H9 (cell line): ENCODE measurements around the gene PHYH. TPM values are rescaled to one million over a fixed set of nuclear protein-coding genes. Genes with fewer than 3 reads are reported as not detected.

Source experiments
- DNase-seq: peaks from one replicate; pipeline ENCODE4 v3.0.0-alpha.2; 2017
- H2AFZ ChIP-seq: one replicate; pipeline ENCODE4 v1.6.1; 2013; ENCODE audit warnings: mild to moderate bottlenecking, low read length, control low read depth, moderate library complexity
- H2AK5ac ChIP-seq: 2 replicates; pipeline ENCODE4 v1.6.1; 2013; ENCODE audit warnings: low read length, control low read depth, mixed read lengths; ENCODE audit not compliant: insufficient read length
- H2BK120ac ChIP-seq: one replicate; pipeline ENCODE4 v1.6.1; 2013; ENCODE audit warnings: low read depth, mild to moderate bottlenecking, low read length, control low read depth, inconsistent platforms; ENCODE audit not compliant: poor library complexity, severe bottlenecking
- H2BK12ac ChIP-seq: 2 replicates; pipeline ENCODE4 v1.6.1; 2013; ENCODE audit warnings: low read length, control low read depth, mixed read lengths, low read depth; ENCODE audit not compliant: insufficient read length
- H2BK15ac ChIP-seq: 2 replicates; pipeline ENCODE4 v1.6.1; 2013; ENCODE audit warnings: low read depth, low read length, control low read depth
- H2BK20ac ChIP-seq: one replicate; pipeline ENCODE4 v1.6.1; 2013; ENCODE audit warnings: low read depth, mild to moderate bottlenecking, low read length, control low read depth, inconsistent platforms; ENCODE audit not compliant: poor library complexity, severe bottlenecking
- H2BK5ac ChIP-seq: 2 replicates; pipeline ENCODE4 v1.6.1; 2013; ENCODE audit warnings: low read length, control low read depth, mixed read lengths; ENCODE audit not compliant: insufficient read length
- H3K14ac ChIP-seq: 2 replicates; pipeline ENCODE4 v1.6.1; 2013; ENCODE audit warnings: low read length, control low read depth; ENCODE audit not compliant: insufficient read depth
- H3K18ac ChIP-seq: 2 replicates; pipeline ENCODE4 v1.6.1; 2013; ENCODE audit warnings: low read depth, mild to moderate bottlenecking, mixed read lengths, low read length, control low read depth; ENCODE audit not compliant: insufficient read length
- H3K23ac ChIP-seq: 2 replicates; pipeline ENCODE4 v1.6.1; 2013; ENCODE audit warnings: low read length, control low read depth, mixed read lengths, low read depth; ENCODE audit not compliant: insufficient read length
- H3K23me2 ChIP-seq: 2 replicates; pipeline ENCODE4 v1.6.1; 2013; ENCODE audit warnings: low read depth, mild to moderate bottlenecking, mixed read lengths, low read length, control low read depth; ENCODE audit not compliant: insufficient read length, poor library complexity, severe bottlenecking
- H3K27ac ChIP-seq: 2 replicates; pipeline ENCODE4 v1.5.1; 2013; ENCODE audit warnings: low read length, control low read depth, mixed read lengths, low read depth; ENCODE audit not compliant: insufficient read length
- H3K27me3 ChIP-seq: 2 replicates; pipeline ENCODE4 v1.6.1; 2013; ENCODE audit warnings: low read length, control low read depth, inconsistent platforms; ENCODE audit not compliant: insufficient read depth
- H3K4ac ChIP-seq: 2 replicates; pipeline ENCODE4 v1.6.1; 2013; ENCODE audit warnings: low read depth, mild to moderate bottlenecking, control low read depth, inconsistent platforms, low read length, moderate library complexity
- H3K4me1 ChIP-seq: 2 replicates; pipeline ENCODE4 v1.6.1; 2013; ENCODE audit warnings: low read length, control low read depth, inconsistent platforms; ENCODE audit not compliant: insufficient read depth
- H3K4me2 ChIP-seq: 2 replicates; pipeline ENCODE4 v1.6.1; 2013; ENCODE audit warnings: low read length, control low read depth, mixed read lengths; ENCODE audit not compliant: insufficient read length, insufficient read depth
- H3K56ac ChIP-seq: 2 replicates; pipeline ENCODE4 v1.6.1; 2013; ENCODE audit warnings: low read depth, mild to moderate bottlenecking, mixed read lengths, low read length, control low read depth; ENCODE audit not compliant: insufficient read length
- H3K79me1 ChIP-seq: 2 replicates; pipeline ENCODE4 v1.6.1; 2013; ENCODE audit warnings: low read depth, mild to moderate bottlenecking, moderate library complexity, low read length, control low read depth, inconsistent platforms; ENCODE audit not compliant: insufficient read depth, poor library complexity, severe bottlenecking
- H3K79me2 ChIP-seq: 2 replicates; pipeline ENCODE4 v1.6.1; 2013; ENCODE audit warnings: low read length, control low read depth, inconsistent platforms; ENCODE audit not compliant: insufficient read depth
- H3K9ac ChIP-seq: 2 replicates; pipeline ENCODE4 v1.6.1; 2013; ENCODE audit warnings: low read length, control low read depth, mixed read lengths; ENCODE audit not compliant: insufficient read length; ENCODE audit errors: extremely low read depth
- H3K9me3 ChIP-seq: one replicate; pipeline ENCODE4 v1.6.1; 2013; ENCODE audit warnings: low read depth, low read length, inconsistent platforms; ENCODE audit not compliant: control insufficient read depth
- H3T11ph ChIP-seq: one replicate; pipeline ENCODE4 v1.6.1; 2013; ENCODE audit warnings: mild to moderate bottlenecking, low read length, control low read depth, inconsistent platforms
- H4K20me1 ChIP-seq: one replicate; pipeline ENCODE4 v1.6.1; 2013; ENCODE audit not compliant: control insufficient read depth, insufficient read length, insufficient read depth
- H4K5ac ChIP-seq: 2 replicates; pipeline ENCODE4 v1.6.1; 2013; ENCODE audit warnings: low read depth, mild to moderate bottlenecking, mixed read lengths, low read length, control low read depth; ENCODE audit not compliant: insufficient read length
- H4K8ac ChIP-seq: replicated peaks from 2 replicates; pipeline ENCODE4 v1.6.1; 2013; ENCODE audit warnings: low read length, control low read depth, mixed read lengths, low read depth; ENCODE audit not compliant: insufficient read length
- H4K91ac ChIP-seq: 2 replicates; pipeline ENCODE4 v1.6.1; 2013; ENCODE audit warnings: low read depth, mild to moderate bottlenecking, moderate library complexity, mixed read lengths, low read length, control low read depth; ENCODE audit not compliant: insufficient read length
- H3K27ac Mint-ChIP-seq, 3 experiments: 2 replicates in 2 of 3; 3 replicates in 1 of 3; pipeline ENCODE4 v1.8.0; 2020 to 2021; ENCODE audit warnings: mixed read lengths in 3 of 3, mild to moderate bottlenecking in 1 of 3, moderate library complexity in 1 of 3
- H3K27me3 Mint-ChIP-seq: 2 replicates; pipeline ENCODE4 v1.8.0; 2021; ENCODE audit warnings: low read depth, mild to moderate bottlenecking, moderate library complexity, mixed read lengths
- H3K36me3 Mint-ChIP-seq, 3 experiments: 2 replicates in 2 of 3; 3 replicates in 1 of 3; pipeline ENCODE4 v1.8.0; 2020 to 2021; ENCODE audit warnings: low read depth in 3 of 3, mixed read lengths in 3 of 3; ENCODE audit not compliant: insufficient read depth in 1 of 3
- H3K4me1 Mint-ChIP-seq, 2 experiments: 2 replicates each; pipeline ENCODE4 v1.8.0; 2020; ENCODE audit warnings: mixed read lengths in 2 of 2
- H3K4me3 Mint-ChIP-seq, 2 experiments: 2 replicates in 1 of 2; 3 replicates in 1 of 2; pipeline ENCODE4 v1.8.0; 2020 to 2021; ENCODE audit warnings: mild to moderate bottlenecking in 2 of 2, mixed read lengths in 2 of 2, moderate library complexity in 1 of 2
- H3K9me3 Mint-ChIP-seq, 2 experiments: 2 replicates in 1 of 2; 3 replicates in 1 of 2; pipeline ENCODE4 v1.8.0; 2020; ENCODE audit warnings: mild to moderate bottlenecking in 2 of 2, mixed read lengths in 2 of 2, moderate library complexity in 1 of 2
- whole genome bisulfite sequencing: extraction: QIAGEN DNeasy Blood & Tissue Kit; methylation state at CpG from one replicate; pipeline ENCODE4 v1.1.7; 2013; ENCODE audit warnings: missing lambda C conversion rate, low lambda C conversion rate, mixed read lengths; ENCODE audit not compliant: insufficient read length; ENCODE audit errors: extremely low coverage; 5-methylcytosine and 5-hydroxymethylcytosine counted together
- total RNA-seq: library from RNA; stranded (reverse); gene quantifications from 2 replicates; pipeline ENCODE4 v1.2.1, GENCODE V29; 2021
- TF ChIP-seq, protein P1 (sequence below): fragments of 200-600 bp; sonication (generic); conservative IDR thresholded peaks from 3 replicates; pipeline ENCODE4 v1.8.0; 2021; ENCODE audit warnings: antibody characterized with exemption, mild to moderate bottlenecking

PHYH gene
- total RNA-seq, 1 experiment from 2014 or later: 21.5 TPM

DNA sequence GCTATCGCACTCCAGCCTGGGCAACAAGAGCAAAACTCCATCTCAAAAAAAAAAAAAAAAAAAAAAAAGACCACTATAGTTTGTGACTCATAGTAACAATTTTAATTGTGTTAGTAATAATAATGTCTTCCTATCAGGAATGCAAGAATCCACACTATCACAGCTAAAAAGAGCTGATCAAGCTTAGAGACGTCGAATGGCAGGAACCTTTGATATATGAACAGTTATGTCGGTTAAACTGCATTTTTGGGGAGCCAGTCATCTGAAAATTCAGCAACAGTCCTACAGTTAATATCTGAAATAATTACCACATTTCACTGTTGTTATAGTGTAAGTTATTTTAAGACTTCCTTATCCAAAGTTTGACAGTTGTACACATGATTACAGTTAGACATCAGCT is 8.8 kb downstream of the PHYH start:
- no peaks in the 10 kb centered on the region for H3K79me2 ChIP-seq
- no peak overlapping the region for H3K23ac ChIP-seq
- TF ChIP-seq, protein P1, sequence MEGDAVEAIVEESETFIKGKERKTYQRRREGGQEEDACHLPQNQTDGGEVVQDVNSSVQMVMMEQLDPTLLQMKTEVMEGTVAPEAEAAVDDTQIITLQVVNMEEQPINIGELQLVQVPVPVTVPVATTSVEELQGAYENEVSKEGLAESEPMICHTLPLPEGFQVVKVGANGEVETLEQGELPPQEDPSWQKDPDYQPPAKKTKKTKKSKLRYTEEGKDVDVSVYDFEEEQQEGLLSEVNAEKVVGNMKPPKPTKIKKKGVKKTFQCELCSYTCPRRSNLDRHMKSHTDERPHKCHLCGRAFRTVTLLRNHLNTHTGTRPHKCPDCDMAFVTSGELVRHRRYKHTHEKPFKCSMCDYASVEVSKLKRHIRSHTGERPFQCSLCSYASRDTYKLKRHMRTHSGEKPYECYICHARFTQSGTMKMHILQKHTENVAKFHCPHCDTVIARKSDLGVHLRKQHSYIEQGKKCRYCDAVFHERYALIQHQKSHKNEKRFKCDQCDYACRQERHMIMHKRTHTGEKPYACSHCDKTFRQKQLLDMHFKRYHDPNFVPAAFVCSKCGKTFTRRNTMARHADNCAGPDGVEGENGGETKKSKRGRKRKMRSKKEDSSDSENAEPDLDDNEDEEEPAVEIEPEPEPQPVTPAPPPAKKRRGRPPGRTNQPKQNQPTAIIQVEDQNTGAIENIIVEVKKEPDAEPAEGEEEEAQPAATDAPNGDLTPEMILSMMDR: no peak
- no CpG with 5 or more reads among the region's 4 CpGs for WGBS
- no peak overlapping the region for H3K4me2 ChIP-seq
- Mint-ChIP-seq H3K4me3 (no peak overlapping the region), H3K27me3 (no peaks in the 10 kb centered on the region), H3K4me1 (0 out of 4 replicates have a peak, but pooled peaks cover 0 to 3% of the 10 kb centered on the region in 2 experiments), H3K9me3 (no peaks in the 10 kb centered on the region), H3K27ac (no peak overlapping the region), H3K36me3 (peaks cover 4 to 19% (median 17%) of the 10 kb centered on the region in 3 experiments)
- no peak overlapping the region for H4K5ac ChIP-seq
- H3K9ac ChIP-seq: no peak overlapping the region
- H2BK12ac ChIP-seq: no peak overlapping the region
- no peak overlapping the region for H4K8ac ChIP-seq
- H3K18ac ChIP-seq: no peak overlapping the region
- no peak overlapping the region for H2BK20ac ChIP-seq
- no peak overlapping the region for H3K14ac ChIP-seq
- no peak overlapping the region for H2BK5ac ChIP-seq
- no peak overlapping the region for H3K4ac ChIP-seq
- H3K56ac ChIP-seq: no peak overlapping the region
- H4K91ac ChIP-seq: no peak overlapping the region
- no peak overlapping the region for H3K27ac ChIP-seq
- no peak overlapping the region for H2AK5ac ChIP-seq
- H3T11ph ChIP-seq: no peak overlapping the region
- no peak overlapping the region for H2AFZ ChIP-seq
- H2BK120ac ChIP-seq: no peak overlapping the region
- H2BK15ac ChIP-seq: no peak overlapping the region
- no peaks in the 10 kb centered on the region for H4K20me1 ChIP-seq
- no peaks in the 10 kb centered on the region for H3K27me3 ChIP-seq
- no peak for DNase-seq
- no peaks in the 10 kb centered on the region for H3K23me2 ChIP-seq
- H3K4me1 ChIP-seq: no peaks in the 10 kb centered on the region
- no peaks in the 10 kb centered on the region for H3K9me3 ChIP-seq
- H3K79me1 ChIP-seq: no peaks in the 10 kb centered on the region
